Measurements from ENCODE around the gene POLR3G.

POLR3G gene

GRCh38 chr5:90551376-90551775 is 76.7 kb downstream of the POLR3G start:
- DNase-seq (ENCODE audit: low spot score): no peak

DNA sequence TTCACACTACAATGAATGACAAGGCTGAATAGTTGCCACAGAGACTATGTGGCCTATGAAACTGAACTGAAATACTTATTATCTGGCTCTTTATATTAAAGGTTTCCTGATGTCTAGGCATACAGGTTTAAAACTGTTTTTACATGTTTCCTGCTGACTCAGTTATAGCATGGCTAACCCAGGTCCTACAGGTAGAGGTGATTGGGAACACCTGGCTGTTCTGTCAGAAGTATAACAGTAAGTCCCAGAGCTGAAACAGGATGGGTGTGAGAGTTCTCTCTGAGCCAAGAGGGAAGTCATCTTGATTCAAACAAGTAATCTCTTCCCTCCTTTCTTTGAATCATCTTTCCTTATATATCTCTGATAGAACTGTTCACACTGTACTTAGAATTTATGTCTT is 79.0 kb downstream of the POLR3G start:
- no peak for DNase-seq (ENCODE audit: low spot score)

GRCh38 chr5:90554358-90555006 is 79.8 kb downstream of the POLR3G start:
- no peak for DNase-seq (ENCODE audit: low spot score)

GRCh38 chr5:90555666-90556065 is 81.0 kb downstream of the POLR3G start:
- DNase-seq (ENCODE audit: low spot score): no peak

- DNase-seq (ENCODE audit: low spot score): no peak
These were observed 82.7 kb downstream of the POLR3G start for GRCh38 chr5:90557391-90557790.

GRCh38 chr5:90557871-90558270 is 83.2 kb downstream of the POLR3G start:
- DNase-seq (ENCODE audit: low spot score): no peak

DNA sequence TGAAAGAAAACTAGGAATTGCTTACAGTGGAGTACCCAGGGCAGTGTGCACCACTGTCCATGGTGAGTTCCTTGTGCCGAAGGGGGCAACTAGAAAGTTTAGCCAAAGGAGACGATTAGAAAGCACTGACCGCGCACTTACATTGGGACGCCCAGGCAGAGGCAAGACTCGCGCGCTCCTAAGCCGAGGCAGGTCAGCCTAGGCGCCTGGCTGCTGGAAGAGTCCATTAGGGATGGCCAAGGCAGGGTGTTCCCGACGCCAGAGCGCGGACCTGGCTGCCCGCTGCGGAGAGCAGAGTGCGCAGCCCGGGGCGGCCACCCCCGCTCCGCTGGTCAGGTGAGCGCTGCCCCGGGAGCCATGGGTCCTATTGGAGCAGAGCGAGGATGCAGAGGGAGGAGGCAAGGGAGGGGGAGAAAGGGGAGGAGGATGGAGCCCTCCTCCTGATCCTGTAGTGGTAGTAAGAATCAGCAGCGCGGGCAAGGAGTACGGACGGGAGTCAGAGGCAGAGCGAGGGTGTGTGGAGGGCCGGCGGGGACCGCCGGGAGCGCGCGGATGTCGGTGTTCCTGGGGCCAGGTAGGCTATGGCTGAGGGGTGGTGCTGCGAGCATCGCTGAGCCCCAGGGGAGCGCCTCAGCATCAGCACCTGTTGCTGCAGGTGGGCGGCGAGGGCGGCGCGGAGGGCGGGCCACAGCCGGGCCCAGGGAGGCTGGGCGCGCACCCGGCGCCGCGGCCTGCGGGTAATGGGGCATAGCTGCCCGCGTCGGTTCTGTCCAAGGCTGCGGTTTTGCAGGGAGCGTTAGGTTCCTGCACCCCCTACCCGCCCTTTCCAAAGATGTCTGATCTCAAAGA is 83.9 kb downstream of the POLR3G start, which contains the start of gene ADGRV1:
TSS of gene ADGRV1 (plus strand) at position 454 of the 849 bp plus-strand sequence. CDS start at position 553, 99 bp downstream.
- no peak for DNase-seq (ENCODE audit: low spot score)

DNA sequence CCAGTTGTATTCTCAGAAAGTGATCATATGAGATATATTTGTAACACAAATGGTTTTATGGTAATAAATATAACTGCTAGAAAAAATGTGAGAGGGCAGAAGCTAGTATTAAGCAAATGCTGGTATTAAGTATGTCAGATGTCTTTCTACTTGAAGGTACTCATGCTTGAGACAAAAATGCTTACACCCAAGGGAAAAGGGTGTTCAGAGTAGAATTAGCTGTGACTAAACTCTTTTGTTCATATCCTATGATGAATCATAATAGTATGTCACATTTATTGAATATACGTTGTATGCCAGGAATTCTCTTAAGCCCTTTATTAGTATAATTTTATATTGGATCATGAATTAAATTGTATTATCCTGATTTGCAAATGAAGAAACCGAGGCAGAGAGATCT is 86.1 kb downstream of the POLR3G start:
- DNase-seq (ENCODE audit: low spot score): no peak

GRCh38 chr5:90561766-90562165 is 87.1 kb downstream of the POLR3G start:
- no peak for DNase-seq (ENCODE audit: low spot score)

DNA sequence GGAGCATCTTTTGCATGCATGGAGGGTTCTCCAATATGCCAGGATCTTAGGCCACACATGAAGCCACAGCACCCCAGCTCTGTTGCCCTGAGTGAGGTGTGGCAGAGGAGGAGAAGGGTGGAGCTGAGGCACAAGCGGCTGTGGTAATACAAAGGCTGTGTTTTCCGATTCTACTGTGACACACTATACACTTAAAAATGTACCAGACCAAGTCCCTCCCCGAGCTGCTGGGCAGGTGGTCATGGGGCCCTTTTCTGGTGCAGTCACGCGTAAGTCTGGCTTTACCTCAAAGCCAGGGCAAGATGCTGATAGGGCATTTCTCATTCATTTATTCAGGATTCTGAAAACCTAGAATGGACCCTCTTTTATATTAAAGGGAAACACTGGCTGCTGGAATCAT is 87.7 kb downstream of the POLR3G start:
- DNase-seq (ENCODE audit: low spot score): no peak

DNA sequence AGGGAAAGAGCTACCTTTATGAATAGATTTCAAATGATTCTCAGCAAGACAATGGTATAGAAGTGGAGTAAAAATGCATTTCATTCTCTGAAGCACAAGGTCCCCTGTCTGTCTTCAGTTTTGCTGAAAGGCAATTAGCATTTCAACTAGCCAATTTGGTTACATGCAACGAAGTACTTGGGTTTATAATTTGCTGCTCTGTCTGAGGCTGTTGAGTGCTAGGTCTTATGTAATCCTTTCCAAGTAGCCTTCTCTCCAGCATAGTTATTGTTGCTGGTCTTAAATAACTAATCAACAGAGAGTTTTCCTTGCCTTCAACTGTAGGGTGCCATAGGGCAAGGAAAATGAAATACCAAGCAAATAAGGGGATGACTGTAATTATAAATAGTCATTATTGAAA is 88.4 kb downstream of the POLR3G start:
- no peak for DNase-seq (ENCODE audit: low spot score)

All from CD4-positive, alpha-beta T cell treated with Interleukin-2 at 100 ng/mL for 4 hours (primary cell).